HFFc6 (cell line): ENCODE results near the gene NCKAP5. TPM values are rescaled to one million over a fixed set of nuclear protein-coding genes. Genes with fewer than 3 reads are reported as not detected.

Experiments
- DNase-seq: peaks from one replicate; pipeline ENCODE4 v3.0.0-alpha.2; 2018
- H3K27ac Mint-ChIP-seq: 2 replicates; pipeline ENCODE4 v1.8.0; 2020; ENCODE audit warnings: mild to moderate bottlenecking, mixed read lengths
- H3K27me3 Mint-ChIP-seq: 2 replicates; pipeline ENCODE4 v1.8.0; 2021; ENCODE audit warnings: mild to moderate bottlenecking, moderate library complexity, mixed read lengths; ENCODE audit not compliant: insufficient read depth
- H3K36me3 Mint-ChIP-seq: 2 replicates; pipeline ENCODE4 v1.8.0; 2021; ENCODE audit warnings: low read depth, mixed read lengths
- H3K4me1 Mint-ChIP-seq: 2 replicates; pipeline ENCODE4 v1.8.0; 2020; ENCODE audit warnings: low read depth, mixed read lengths
- H3K4me3 Mint-ChIP-seq: 2 replicates; pipeline ENCODE4 v1.8.0; 2020; ENCODE audit warnings: mild to moderate bottlenecking, moderate library complexity, mixed read lengths
- H3K9me3 Mint-ChIP-seq: 2 replicates; pipeline ENCODE4 v1.8.0; 2020; ENCODE audit warnings: mild to moderate bottlenecking, mixed read lengths
- CTCF ChIP-seq: fragments of 200-600 bp; sonication (generic); IDR thresholded peaks from 2 replicates; pipeline ENCODE4 v1.5.0; 2021; ENCODE audit warnings: antibody characterized with exemption, mild to moderate bottlenecking
- total RNA-seq, 6 experiments: library from RNA; stranded (reverse); fragmentation: NEBNext Ultra II Directional; extraction: Animal tissue kit (Norgen Biotek cat#: 25700); gene quantifications; 2 replicates in 1 of 6; 3 replicates in 5 of 6; pipeline ENCODE4 v1.2.3, GENCODE V29; 2021

The NCKAP5 gene
- total RNA-seq, 6 experiments from 2014 or later = 0.31 to 4.0 (median 3.1) TPM

- H3K27ac Mint-ChIP-seq = no peak overlapping the region
- no peak for TF ChIP-seq CTCF
- H3K9me3 Mint-ChIP-seq = no peaks in the 10 kb centered on the region
- H3K4me3 Mint-ChIP-seq = no peak overlapping the region
- H3K36me3 Mint-ChIP-seq = no peaks in the 10 kb centered on the region
- H3K4me1 Mint-ChIP-seq = peaks cover 10% of the 10 kb centered on the region; the same call in 1 of the 2 replicates
- DNase-seq = no peak
- H3K27me3 Mint-ChIP-seq = peaks cover 8% of the 10 kb centered on the region; the same call in 1 of the 2 replicates
Measured at GRCh38 chr2:133513893-133514292, 54.4 kb downstream of the NCKAP5 start.

DNA sequence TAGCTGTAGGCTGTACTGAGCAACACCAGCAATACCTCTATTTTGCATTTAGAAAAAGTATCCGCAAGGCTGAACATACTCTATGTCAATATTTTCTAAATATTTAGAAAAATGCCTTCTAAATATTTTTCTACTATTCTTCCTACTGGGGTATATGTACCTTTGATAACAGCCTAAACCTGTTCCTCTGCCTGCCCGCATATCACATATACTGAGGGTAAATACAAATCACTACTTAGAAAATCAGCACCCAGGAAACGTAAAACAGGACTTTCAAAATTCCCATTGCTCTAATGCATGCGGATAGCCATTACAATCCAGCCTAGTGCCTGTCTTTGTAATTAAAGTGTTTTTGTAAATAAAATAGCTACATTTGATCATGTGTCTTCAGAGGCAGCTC lies 56.1 kb downstream of the NCKAP5 start:
- Mint-ChIP-seq H3K27ac (no peak overlapping the region), H3K27me3 (peaks cover 8% of the 10 kb centered on the region; the same call in 1 of the 2 replicates), H3K36me3 (no peaks in the 10 kb centered on the region), H3K9me3 (no peaks in the 10 kb centered on the region), H3K4me1 (peaks cover 10% of the 10 kb centered on the region; the same call in 1 of the 2 replicates), H3K4me3 (no peak overlapping the region)
- no peak for TF ChIP-seq CTCF
- DNase-seq = no peak

GRCh38 chr2:133511679-133512078 lies 56.6 kb downstream of the NCKAP5 start:
- no peak overlapping the region for H3K4me3 Mint-ChIP-seq
- no peaks in the 10 kb centered on the region for H3K9me3 Mint-ChIP-seq
- H3K36me3 Mint-ChIP-seq = no peaks in the 10 kb centered on the region
- TF ChIP-seq CTCF = no peak
- DNase-seq = no peak
- no peak overlapping the region for H3K27ac Mint-ChIP-seq
- peaks cover 10% of the 10 kb centered on the region; the same call in 1 of the 2 replicates for H3K4me1 Mint-ChIP-seq
- peaks cover 8% of the 10 kb centered on the region; the same call in 1 of the 2 replicates for H3K27me3 Mint-ChIP-seq

GRCh38 chr2:133509777-133510176 lies 58.5 kb downstream of the NCKAP5 start:
- H3K4me3 Mint-ChIP-seq = no peak overlapping the region
- H3K9me3 Mint-ChIP-seq = no peaks in the 10 kb centered on the region
- H3K4me1 Mint-ChIP-seq = peaks cover 14% of the 10 kb centered on the region
- no peak for TF ChIP-seq CTCF
- H3K27ac Mint-ChIP-seq = no peak overlapping the region
- DNase-seq = no peak
- peaks cover 8% of the 10 kb centered on the region; the same call in 1 of the 2 replicates for H3K27me3 Mint-ChIP-seq
- no peaks in the 10 kb centered on the region for H3K36me3 Mint-ChIP-seq

- no peak overlapping the region for H3K27ac Mint-ChIP-seq
- H3K4me3 Mint-ChIP-seq = no peak overlapping the region
- no peak for DNase-seq
- peaks cover 18% of the 10 kb centered on the region for H3K4me1 Mint-ChIP-seq
- peaks cover 8% of the 10 kb centered on the region; the same call in 1 of the 2 replicates for H3K27me3 Mint-ChIP-seq
- H3K9me3 Mint-ChIP-seq = no peaks in the 10 kb centered on the region
- TF ChIP-seq CTCF = no peak
- H3K36me3 Mint-ChIP-seq = no peaks in the 10 kb centered on the region
Measured at GRCh38 chr2:133508546-133509165, 59.6 kb downstream of the NCKAP5 start.
